Retina (tissue), 1 donor: ENCODE data around the gene GPC5.
"Not testable (repeated sequence)": the region's sequence is repeated elsewhere in the genome, so short reads cannot be mapped to it uniquely, and the experiment has no call there.

Experiments
- DNase-seq: peaks from one replicate; pipeline ENCODE4 v3.0.0-alpha.2; 2016

GPC5 gene

GRCh38 chr13:91726671-91727070 lies 328.2 kb downstream of the GPC5 start:
- no peak for DNase-seq

DNA sequence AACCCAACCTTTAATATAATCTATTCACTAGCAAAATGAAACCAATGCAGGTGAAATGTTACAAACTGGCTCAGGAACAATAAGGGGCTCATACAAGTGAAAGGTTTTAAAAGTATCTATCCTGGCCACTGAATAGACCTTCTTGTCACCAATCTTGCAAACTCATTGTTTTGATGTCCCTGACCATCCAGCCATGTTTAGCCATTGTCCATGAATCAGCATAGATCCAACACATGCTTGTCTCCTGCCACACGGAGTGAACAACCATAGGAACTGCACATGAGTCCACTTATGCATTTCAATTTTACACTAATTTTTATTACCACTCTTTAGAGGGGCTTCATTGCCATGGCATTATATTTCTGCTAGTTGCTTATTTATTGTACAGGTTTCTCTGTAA lies 331.4 kb downstream of the GPC5 start:
- no peak for DNase-seq

GRCh38 chr13:91739751-91740150 lies 341.3 kb downstream of the GPC5 start:
- DNase-seq = no peak

DNA sequence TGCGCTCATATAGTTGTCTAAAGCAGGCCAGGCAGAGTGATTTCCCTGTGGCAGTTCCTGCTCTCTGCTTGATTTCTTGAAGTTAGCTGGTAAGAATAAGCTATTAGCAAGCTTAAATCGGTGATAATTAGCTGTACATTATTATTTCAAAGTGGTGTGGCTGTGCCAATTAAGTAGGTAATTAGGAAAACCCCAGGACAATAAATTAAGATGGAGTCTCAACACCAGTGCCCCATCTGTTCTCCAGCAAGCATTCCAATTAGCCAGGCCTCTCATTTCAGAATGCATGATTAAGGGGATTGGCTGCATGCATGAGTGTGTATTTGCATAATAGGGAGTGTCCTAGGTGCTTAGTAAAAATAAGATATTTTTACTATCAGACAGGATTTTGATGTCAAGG lies 342.3 kb downstream of the GPC5 start:
- no peak for DNase-seq

GRCh38 chr13:91741925-91742324 lies 343.5 kb downstream of the GPC5 start:
- DNase-seq = no peak

- DNase-seq = no peak
Measured at GRCh38 chr13:91744284-91744683, 345.9 kb downstream of the GPC5 start.

DNA sequence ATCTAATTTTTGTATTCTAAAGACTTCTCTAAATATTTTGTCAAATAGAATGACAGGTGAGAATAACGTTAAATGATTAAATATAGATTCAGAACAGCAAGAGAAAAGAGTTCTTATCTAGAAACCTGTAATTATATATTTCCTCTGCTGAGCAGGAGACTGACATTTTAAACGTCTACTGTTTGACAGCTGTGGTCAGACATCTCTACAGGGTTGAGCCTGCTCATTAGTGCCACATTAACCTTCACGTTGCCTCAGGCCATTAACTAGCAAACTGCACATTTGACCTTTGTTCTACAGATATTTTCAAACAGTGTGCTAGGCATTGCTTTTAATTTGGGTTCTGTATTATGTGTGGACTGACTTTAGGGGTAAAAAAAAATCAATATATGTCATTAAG lies 347.5 kb downstream of the GPC5 start:
- peak; percentile 25 for DNase-seq

GRCh38 chr13:91747186-91747585 lies 348.8 kb downstream of the GPC5 start:
- no peak for DNase-seq

DNA sequence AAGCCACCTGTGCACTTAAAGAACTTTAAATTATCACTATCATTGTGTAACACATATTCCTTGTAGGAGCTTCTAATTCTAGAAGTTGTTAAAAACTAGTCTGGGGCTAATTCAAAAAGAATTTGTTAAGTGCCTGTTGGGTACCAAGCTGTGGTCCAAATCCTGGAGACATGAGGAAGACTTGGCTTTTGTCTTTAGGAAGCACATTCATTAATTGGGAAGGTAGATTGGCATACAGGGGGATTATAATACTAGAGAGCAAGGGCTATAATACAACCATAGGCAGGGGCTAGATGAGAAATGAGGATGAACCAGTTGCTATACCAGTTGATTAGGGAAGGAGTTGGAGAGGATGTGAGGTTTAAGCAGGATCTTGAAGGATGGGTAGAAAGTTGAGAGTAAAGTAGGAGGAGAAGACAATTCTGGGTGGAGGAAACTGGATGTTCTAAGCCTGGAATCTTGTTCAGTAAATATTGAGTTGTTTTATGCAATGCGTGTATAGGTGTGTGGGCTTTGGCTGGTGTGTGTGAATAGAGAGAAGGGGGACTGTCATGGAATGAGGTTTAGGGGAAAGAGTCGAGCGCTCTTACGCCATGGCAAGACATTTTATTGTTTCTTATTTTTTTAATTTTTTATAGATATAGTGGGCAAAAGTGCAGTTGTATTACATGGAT lies 350.1 kb downstream of the GPC5 start:
- DNase-seq = no peak

DNA sequence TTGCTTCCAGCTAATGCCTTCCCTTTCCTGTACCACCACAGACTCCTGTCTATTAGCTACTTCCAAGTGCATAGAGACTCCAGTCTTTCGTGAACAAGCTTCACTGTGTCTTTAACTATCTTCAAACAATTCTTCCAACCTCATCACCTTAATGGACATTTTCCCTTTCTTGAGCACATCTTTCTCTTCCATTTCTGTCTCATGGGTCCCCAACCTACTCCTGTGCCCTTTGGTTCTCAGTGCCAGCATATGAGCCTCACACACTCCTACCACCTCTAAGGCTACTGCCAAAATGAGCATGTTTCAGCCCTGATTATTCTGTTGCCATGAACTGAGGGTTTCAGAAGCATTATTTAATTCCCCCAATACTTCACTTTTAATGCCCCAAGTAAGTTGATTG lies 360.3 kb downstream of the GPC5 start:
- no peak for DNase-seq

- DNase-seq = no peak
Measured at GRCh38 chr13:91762957-91763356, 364.5 kb downstream of the GPC5 start.

- no peak for DNase-seq
Measured at GRCh38 chr13:91764527-91764926, 366.1 kb downstream of the GPC5 start.

GRCh38 chr13:91767651-91768050 lies 369.2 kb downstream of the GPC5 start:
- DNase-seq = no peak

GRCh38 chr13:91768746-91769145 lies 370.3 kb downstream of the GPC5 start:
- no peak for DNase-seq

DNA sequence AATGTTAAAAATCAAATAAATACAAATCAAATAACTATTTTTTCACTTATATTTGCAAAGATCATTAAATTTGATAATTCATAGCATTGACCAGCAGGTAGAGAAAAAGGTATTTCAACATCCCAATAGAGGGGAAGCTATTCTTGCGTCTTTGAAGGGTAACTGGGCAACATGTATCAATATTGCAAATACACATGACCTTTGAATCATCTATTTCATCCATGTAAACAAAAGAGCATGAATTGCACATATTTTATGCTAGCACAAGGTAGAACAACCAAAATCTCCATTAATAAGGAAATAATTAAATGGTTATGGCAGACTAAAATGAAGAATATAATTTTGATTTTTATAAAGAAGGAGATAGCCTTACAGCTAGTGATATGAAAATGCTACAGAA lies 372.8 kb downstream of the GPC5 start:
- no peak for DNase-seq

- no peak for DNase-seq
Measured at GRCh38 chr13:91773591-91774227, 375.3 kb downstream of the GPC5 start.

DNA sequence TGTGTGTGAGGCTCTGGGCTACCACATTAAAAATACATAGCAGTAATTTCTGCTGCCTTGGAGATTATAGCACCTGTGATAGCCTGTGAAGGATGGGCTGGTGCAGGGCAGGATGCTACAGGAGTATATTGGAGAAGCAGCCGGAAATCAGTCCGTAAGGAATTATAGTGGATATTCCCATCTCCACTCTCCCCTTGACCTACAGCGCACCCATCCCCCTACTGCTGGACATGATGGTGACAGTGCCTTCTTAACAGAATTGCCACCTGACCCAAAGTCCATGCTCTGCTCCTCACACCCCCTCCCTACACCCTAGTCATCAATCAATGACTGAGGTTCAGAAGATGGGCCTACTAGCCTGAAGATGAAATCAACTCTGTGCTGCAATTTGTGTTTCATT lies 376.0 kb downstream of the GPC5 start:
- no peak for DNase-seq

- no peak for DNase-seq
Measured at GRCh38 chr13:91776611-91777193, 378.3 kb downstream of the GPC5 start.

GRCh38 chr13:91778123-91778522 lies 379.7 kb downstream of the GPC5 start:
- DNase-seq = no peak

DNA sequence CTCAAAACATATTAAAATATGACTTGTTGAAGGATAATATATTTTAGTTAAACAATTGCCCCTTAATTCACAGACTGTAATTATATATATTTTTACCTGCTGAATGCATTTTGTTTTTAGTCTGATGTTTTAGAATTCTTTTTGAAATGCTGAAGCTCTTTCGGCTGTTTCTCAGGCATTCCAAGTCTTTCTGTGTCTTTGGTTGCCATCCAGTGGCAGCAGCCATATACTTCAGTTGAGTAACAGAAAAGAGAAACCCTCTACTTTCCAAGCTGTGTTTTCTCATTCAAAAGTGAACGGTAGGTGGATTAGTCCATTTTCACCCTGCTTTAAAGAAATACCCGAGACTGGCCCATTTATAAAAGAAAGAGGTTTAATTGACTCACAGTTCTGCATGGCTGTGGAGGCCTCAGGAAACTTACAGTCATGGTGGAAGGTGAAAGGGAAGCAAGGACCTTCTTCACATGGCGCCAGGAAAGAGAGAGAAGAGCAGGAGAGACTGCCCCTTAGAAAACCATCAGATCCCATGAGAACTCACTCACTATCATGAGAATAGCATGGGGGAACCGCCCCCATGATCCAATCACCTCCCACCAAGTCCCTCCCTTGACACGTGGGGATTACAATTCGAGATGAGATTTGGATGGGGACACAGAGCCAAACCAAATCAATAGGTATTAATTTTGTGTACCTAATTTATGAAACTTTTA lies 383.7 kb downstream of the GPC5 start:
- not testable (repeated sequence) for DNase-seq

GRCh38 chr13:91785431-91786119 lies 387.2 kb downstream of the GPC5 start:
- DNase-seq = no peak

DNA sequence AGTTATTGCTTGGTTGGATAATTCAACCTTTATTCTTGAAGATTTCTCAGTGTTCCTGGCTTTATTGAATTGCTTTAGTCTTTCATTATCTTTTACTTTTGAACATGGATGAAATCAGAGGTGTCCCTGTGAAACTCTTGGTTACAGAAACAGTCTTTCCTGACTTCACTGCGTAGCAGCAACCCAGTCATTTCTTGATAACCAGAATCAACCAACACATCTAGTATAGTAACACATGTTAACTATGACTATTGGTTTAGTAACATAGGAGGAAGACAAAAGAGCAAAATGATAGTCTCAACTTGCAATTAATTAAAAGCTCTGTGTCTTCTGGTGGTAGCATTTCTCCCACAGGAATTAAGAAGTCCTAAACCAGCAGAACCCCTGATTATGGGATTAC lies 393.6 kb downstream of the GPC5 start:
- no peak for DNase-seq

DNA sequence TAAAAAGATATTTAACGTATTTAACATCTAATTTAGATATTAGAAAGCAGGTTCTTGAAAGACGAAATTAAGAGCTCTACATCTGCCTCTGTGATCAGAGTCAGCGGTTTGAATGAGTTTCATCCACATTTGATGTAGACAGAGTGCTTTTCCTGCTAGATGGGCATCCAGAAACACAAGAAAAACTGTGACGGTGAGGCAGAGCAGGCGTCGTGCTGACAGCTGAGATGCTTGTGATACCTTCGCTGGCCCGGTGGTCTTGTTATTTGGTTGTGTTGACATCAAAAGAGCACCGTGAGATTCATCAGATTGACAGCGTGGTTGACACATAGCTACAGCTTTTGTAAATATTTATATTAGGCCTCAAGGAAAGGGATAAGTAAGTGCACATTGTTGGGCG lies 399.1 kb downstream of the GPC5 start:
- no peak for DNase-seq
